Measurements from ENCODE around the gene MYMX. TPM values are rescaled to one million over a fixed set of nuclear protein-coding genes. Genes with fewer than 3 reads are reported as not detected.
A peak's percentile ranks its signal among the peaks of the same experiment; 100 is the strongest.

The MYMX gene
- total RNA-seq, 1 donor from 2014 or later: not detected

DNA sequence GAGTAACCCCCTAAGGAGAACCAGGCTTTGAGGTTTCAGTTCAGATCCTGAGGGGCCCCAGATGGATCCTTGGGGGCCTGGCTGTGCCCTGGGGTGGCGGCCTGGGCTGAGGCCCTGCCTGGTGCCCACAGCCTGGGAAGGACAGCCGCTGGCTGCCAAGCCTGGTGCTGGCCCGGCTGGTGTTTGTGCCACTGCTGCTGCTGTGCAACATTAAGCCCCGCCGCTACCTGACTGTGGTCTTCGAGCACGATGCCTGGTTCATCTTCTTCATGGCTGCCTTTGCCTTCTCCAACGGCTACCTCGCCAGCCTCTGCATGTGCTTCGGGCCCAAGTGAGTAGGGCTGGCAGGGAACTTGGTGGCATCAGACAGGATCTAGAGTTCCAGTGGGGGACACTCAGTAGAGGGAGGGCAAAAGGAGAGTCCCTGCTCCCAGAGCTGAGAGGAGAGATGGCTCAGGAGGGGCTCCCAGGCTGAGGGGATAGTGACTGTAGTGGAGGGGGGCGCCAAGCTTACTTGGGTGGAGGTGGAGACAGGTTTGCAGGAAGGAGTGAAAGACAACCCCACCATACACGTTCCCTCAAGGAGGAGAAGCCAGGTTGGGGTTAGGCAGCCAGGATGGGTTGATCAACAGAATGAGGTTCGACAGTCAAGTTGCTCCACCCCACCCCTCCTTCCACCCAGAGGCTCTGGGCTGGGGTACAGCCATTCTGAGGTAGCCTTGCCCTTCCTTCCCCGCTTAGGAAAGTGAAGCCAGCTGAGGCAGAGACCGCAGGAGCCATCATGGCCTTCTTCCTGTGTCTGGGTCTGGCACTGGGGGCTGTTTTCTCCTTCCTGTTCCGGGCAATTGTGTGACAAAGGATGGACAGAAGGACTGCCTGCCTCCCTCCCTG lies 16.2 kb downstream of the MYMX start:
- no peak for DNase-seq (ENCODE audit: low spot score)

DNA sequence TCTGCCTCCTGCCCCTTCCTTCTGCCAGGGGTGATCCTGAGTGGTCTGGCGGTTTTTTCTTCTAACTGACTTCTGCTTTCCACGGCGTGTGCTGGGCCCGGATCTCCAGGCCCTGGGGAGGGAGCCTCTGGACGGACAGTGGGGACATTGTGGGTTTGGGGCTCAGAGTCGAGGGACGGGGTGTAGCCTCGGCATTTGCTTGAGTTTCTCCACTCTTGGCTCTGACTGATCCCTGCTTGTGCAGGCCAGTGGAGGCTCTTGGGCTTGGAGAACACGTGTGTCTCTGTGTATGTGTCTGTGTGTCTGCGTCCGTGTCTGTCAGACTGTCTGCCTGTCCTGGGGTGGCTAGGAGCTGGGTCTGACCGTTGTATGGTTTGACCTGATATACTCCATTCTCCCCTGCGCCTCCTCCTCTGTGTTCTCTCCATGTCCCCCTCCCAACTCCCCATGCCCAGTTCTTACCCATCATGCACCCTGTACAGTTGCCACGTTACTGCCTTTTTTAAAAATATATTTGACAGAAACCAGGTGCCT lies 16.9 kb downstream of the MYMX start:
- DNase-seq (ENCODE audit: low spot score): no peak

DNA sequence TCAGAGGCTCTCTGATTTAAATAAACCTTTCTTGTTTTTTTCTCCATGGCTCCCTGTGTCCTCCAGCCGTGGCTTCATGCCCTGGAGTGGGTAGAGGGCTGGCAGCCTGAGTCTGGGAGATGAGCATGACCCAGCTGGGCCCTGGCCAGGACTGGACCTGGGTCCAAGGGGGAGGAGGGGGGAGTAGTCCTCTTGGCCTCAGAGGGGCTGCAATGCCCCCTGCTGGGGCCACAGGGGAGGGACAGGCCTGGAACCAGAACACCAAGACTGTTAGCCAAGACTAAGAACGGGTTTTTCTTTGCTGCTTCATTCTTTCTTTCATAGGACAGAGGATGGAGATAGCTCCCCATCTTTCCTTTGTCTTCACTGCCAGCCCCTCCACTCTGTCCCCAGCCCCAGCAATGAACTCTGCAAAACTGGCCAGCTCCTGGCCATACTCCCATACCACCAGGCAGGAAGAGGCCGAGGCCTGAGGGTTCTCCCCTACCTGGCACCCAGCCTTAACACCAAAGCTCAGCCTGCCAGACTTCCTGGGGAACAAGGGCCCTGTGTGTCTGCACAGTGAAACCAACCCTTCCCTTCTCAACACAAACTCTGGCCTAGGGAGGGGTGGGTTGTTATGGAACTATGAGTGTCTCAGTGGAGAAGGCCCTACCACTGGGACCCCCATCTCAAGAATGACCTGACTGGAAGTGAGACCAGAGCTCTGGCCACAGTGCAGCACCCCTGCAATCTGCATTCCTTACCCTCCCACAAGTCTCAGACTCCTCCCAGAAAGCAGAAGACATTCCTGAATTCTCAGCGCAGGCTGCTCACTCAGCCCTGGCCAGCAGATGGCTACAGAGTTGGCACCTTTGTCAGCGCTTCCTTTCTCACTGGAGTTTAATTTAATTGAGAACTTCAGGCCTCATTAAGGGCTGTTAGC lies 17.6 kb downstream of the MYMX start:
- peak; percentile 83 for DNase-seq (ENCODE audit: low spot score)

DNA sequence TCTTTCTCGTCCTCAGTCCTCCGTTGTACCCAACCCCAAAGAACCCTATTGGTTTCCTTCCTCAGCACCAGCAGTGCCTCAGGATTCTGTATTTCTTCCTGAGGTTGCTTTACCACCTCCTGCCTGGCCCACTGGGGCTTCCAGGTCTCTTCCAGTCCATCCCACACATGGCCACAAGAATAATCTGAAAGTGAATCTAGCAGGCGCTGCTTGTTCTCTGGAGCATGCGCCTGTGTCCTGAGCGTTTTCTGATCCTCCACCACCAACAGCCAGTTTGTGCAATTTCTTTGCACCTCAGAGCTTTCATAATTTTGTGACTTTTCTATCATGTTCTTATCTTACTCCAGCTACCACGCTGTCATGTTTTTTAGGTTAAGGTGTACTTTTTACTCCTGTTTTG lies 18.5 kb downstream of the MYMX start:
- no peak for DNase-seq (ENCODE audit: low spot score)

DNA sequence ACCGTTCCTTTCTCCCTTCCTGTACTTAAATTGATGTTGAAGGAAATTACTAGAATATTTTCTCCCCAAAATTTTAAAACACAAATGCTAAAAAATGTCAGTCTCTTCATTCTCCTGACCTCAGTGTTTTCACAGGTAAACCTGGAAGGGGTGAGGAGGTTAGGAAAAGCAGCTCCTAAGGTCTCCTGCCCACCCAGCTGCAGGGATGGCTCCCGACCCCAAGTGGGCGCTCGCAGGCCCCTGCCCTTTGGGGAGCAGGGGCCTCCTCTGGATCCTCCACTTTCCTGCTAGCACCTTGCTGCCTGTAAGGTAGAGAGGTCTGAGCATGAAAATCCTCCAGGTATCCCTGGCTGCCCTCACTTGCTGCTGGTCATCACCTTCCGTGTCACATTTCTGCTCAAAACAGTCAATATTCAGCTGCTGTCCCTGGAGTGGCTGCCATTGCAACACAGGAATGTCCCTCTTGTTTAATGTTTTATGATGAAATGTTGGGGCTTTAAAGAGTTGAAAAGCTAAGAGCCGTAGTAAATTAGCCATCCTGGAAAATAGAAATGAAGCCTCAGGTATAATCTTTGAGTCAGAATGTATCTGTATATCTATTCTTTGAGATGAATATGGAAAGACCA lies 19.3 kb downstream of the MYMX start:
- DNase-seq (ENCODE audit: low spot score): no peak

DNA sequence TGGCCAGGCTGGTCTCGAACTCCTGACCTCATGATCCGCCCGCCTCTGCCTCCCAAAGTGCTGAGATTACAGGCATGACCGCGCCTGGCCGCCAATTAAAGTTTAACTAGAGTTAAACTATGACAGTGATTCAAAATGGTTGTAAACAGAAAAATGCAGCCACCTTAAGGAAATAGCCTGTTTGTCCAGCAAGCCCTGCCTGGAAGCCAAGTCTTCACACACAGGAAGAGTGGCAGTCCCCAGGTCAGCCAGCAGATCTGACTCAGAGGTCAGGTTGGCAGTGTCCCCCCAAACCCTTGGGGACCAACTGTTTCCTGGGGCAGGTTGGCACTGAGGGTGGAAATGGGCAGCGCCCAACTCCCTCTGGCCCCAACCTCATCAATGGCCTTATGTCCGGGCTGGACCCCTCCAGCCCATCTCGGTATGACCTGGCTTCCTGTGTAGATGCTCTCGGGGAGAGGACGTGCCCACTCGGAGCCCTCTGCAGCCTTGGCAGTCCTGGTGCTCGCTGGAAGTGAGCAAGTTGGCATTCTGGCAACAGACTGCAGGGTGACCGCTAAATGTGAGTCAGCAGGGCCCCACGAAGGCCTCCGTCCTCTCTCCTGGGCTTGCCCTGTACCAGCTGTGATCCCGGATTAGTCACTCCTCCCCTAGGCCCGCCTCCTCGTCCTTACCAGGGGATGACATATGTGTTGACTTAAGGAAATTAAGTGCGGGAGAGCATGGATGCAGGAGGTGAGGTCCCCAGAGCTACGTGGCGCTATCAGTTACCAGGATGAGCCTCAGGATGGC lies 20.5 kb downstream of the MYMX start:
- DNase-seq (ENCODE audit: low spot score): peak; percentile 96

DNA sequence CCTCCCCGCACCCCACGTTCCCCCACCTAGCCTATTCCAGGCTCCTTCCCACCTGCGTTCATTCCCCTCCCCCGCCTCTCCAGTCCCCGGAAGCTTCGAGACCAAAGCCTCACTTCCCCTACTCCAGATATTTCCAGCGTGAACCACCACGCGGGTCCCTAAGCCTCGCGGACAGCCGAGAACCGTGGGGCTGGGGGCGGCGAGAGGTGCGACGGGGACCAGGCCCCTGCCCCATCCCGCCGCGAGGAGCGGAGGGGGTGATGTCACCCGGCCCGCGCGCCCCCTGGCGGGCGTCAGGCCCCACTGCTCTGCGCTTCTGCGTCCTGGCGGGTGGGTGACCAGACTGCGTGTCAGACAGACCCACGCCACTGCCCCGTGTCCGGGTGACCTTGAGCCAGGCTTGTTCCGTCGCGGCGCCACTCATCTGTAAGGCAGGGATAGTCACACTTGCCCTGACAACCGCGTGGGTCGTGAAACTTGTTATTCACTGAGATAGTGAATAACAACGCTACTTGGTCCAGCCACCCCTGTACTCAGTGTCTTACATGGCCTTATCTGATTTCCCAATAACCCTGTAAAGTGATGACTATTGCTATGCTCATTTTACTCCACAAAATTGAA lies 21.2 kb downstream of the MYMX start:
- DNase-seq (ENCODE audit: low spot score): peak; percentile 84

DNA sequence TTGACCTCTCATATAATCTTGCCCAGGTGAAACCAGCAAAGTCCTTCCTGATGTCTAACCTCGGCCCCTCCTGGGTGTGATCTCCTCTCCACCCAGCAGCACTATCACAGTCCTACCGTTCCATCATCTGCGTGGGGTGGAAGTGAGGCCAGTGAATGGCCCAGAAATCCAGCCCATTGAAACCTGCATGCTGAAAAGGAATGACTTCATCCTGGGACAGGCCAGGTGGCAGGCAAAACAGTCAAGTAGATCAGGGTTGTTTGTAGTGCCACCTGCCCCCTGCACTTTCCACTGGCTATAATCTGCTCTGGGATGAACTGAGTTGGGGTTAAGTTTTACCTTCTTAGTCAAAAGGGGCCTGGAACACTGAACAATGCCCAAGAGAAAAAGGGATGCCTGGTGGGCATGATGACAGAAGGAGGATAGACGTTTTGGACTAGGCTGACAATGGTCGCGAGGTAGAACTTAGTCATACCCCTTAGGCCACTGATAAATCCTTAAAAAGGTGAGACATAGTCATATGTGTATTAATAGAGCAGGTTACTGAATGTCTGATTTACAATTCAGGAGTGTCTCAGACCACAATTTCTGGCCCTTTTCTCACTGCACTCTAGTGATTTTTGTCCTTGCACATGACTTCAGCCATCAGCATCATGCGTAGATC lies 22.1 kb downstream of the MYMX start:
- DNase-seq (ENCODE audit: low spot score): no peak

DNA sequence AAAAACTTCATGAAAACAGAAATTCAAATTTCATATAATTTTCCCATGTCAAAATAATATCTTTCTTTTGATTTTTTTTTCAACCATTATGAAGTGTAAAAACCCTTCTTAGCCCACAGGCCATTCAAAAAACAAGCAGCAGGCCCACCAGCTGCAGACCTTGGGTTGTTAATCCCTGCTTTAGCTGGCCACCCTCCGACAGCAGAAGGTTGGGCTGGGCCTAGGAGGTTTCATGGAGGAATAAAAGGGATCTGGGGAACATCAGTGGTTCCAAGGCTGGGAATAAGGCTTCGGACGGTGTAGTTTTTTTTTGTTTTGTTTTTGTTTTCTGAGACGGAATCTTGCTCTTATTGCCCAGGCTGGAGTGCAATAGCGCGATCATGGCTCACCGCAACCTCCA lies 26.6 kb downstream of the MYMX start:
- no peak for DNase-seq (ENCODE audit: low spot score)

DNA sequence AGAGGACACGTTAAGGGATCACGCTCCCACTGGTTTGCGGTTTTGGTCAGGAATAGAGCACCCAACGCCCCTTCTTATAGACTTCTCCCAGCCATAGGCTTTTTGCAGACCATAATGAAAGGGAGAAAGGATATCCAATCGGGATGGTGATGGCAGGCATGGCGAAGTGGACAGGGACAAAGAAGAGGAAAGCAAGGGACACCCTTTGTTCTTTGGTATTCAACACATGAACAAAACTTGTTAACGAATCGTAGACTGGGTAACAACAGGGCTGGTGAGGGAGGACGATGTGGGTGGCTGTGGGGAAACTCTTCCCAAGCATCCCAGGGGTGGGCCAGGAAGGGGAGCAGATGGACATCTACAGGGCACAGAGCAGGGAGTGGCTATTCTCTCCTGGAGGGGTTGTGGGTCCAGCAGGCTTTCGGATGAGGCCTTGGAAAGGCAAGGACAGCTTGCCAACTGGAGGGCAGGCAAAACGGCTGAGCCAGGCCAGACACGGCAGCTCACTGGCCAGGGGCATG lies 28.7 kb downstream of the MYMX start:
- DNase-seq (ENCODE audit: low spot score): no peak

DNA sequence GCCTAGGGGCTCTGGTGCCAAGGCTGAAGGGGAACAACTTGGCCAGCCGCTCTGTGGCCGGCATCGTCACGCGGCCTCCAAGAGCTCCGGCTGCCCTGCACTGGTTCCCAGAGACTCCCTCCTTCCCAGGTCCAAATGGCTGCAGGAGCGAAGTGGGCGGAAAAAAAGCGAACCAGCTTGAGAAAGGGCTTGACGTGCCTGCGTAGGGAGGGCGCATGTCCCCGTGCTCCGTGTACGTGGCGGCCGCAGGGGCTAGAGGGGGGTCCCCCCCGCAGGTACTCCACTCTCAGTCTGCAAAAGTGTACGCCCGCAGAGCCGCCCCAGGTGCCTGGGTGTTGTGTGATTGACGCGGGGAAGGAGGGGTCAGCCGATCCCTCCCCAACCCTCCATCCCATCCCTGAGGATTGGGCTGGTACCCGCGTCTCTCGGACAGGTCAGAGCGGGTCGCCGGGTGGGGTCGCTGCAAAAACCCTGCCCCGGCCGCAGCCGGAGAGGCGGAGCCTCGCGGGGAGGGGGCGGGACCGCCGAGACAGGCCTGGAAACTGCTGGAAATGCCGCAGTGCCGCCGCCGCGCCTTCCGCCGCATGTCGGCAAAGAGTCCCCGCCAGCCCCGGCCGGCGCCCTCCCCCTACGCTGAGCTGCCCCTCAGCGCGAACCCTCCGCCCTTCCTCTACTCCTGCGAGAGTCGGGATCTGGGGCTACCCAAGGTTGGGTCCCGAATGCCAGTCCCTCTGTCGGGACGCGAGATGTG lies 29.4 kb downstream of the MYMX start:
- DNase-seq (ENCODE audit: low spot score): peak; percentile 92

DNA sequence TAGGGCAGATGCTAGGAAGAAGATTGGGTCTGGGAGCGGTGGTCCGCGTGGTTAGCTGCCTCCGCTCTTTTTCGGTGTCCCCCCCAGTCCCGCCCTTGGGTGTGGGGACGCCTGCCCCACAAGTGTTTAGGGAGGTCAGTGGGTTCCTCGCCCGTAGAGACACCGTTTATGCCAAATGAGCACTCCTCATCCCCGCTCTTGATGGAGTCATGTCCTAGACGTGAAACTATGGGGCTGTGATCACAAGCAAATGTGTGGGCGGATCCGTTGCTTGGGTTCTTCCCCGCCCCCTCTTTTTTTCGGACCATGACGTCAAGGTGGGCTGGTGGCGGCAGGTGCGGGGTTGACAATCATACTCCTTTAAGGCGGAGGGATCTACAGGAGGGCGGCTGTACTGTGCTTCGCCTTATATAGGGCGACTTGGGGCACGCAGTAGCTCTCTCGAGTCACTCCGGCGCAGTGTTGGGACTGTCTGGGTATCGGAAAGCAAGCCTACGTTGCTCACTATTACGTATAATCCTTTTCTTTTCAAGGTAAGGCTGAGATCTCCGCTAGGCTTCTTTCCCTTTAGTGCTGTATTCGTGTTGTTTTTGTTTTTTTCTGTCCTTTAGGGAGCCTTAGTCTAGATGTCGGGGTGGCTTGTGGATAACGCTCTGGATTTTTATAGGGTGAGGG lies 30.1 kb downstream of the MYMX start, which contains the start of gene HSP90AB1:
Gene HSP90AB1 (plus strand): TSS at position 439 of the 675 bp plus-strand sequence. CDS start 1,529 bp downstream, outside the sequence.
- DNase-seq (ENCODE audit: low spot score): peak; percentile 98

DNA sequence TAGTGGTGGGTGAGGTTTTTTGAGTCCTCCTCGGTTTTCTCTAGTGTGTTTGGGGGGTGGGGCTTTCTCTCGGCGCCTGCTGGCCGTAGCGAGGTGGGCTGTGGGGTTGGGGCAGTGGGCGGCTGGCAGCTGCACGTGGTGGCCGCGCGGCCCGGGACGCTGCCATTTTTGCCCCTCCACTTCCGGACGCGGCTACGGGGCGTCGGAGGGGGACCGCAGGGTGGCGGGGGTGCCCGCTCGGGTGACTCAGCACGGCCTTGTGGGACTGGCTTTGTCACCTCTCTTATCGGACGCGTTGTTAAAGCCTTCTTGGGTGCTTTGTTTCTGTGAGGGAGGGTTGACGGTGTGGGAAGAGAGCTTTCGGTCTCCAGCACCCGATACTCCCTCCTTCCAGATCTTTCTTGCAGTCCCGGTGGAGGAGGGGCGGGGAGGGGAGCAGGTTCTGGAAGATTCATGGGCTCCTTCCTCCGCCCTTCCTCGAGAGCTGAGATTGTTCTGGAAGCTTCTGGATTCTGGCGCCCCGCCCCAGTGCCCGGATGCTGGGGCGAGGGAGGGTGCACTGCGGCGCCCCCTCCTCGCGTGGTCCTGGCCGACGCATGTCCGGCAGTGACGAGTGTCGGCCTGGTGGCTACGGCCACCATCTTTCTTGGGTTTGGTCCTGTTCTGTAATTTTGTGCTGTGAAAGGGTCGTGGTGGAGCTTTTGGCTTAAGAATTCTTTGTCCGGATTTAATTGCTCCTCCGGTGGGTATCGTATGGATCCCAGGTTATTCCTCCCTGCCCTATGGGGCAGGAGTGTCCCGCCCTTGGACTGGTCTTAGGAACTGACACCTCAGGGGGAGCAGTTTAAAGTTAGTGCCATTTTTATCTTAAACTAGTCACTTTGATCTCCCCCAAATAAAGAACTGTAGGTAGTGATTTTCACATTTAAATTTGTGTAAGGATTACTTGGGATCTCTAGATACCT lies 30.9 kb downstream of the MYMX start:
- peak; percentile 82 for DNase-seq (ENCODE audit: low spot score)

DNA sequence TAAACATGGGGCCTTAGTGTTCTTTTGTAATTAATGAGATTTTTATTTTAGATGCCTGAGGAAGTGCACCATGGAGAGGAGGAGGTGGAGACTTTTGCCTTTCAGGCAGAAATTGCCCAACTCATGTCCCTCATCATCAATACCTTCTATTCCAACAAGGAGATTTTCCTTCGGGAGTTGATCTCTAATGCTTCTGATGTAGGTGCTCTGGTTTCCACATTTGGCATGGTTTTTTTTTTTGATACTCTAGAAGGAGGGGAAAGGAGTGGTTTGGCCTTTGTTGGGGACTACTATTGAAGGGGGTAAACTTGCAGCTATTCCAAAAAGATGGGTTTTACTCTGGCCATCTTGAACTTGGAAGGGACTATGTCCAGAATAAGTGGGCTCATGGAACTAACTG lies 31.9 kb downstream of the MYMX start:
- no peak for DNase-seq (ENCODE audit: low spot score)

DNA sequence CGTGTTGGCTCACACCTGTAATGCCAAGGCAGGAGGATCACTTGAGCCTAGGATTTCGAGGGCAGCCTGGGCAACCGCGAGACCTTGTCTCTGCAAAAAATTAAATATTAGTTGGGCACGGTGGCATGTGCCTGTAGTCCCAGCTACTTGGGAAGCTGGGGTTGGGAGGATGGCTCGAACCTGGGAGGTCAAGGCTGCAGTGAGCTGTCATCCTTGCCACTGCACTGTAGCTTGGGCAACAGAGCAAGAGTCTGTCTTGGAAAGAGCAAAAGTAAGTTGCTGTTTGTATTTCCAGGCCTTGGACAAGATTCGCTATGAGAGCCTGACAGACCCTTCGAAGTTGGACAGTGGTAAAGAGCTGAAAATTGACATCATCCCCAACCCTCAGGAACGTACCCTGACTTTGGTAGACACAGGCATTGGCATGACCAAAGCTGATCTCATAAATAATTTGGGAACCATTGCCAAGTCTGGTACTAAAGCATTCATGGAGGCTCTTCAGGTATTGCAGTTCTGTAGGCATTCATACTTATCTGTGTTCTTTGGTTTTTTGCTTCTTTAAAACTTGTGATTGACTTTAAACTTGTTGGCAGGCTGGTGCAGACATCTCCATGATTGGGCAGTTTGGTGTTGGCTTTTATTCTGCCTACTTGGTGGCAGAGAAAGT lies 32.5 kb downstream of the MYMX start:
- DNase-seq (ENCODE audit: low spot score): no peak

DNA sequence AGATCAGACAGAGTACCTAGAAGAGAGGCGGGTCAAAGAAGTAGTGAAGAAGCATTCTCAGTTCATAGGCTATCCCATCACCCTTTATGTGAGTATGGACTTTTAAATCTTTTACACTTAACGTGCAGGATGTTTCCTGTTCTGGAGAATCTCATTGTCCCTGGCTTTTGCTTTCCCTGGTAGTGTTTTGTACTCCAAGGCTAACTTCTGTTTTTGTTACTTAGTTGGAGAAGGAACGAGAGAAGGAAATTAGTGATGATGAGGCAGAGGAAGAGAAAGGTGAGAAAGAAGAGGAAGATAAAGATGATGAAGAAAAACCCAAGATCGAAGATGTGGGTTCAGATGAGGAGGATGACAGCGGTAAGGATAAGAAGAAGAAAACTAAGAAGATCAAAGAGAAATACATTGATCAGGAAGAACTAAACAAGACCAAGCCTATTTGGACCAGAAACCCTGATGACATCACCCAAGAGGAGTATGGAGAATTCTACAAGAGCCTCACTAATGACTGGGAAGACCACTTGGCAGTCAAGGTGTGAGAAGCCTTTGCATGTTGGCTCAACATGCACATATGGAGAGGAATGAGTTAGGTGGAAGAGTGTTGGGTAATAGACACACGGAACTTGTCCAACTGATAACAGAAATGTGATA lies 33.5 kb downstream of the MYMX start:
- DNase-seq (ENCODE audit: low spot score): no peak
